IMR-90 (cell line): ENCODE results near the gene SSTR4.

Source experiments
- MAFK ChIP-seq: IDR thresholded peaks from 2 replicates; pipeline ENCODE4 v1.6.1; 2012; ENCODE audit warnings: low read depth, low read length, improper control_type of control experiment
- RAD21 ChIP-seq: IDR thresholded peaks from 2 replicates; pipeline ENCODE4 v1.6.1; 2012; ENCODE audit warnings: low read length, improper control_type of control experiment
- TF ChIP-seq, protein P1 (sequence below): conservative IDR thresholded peaks from 2 replicates; pipeline ENCODE4 v1.5.1; 2012; ENCODE audit warnings: mild to moderate bottlenecking, low read depth, low read length, improper control_type of control experiment

- TF ChIP-seq RAD21 (no peak), MAFK (no peak)
- TF ChIP-seq, protein P1, sequence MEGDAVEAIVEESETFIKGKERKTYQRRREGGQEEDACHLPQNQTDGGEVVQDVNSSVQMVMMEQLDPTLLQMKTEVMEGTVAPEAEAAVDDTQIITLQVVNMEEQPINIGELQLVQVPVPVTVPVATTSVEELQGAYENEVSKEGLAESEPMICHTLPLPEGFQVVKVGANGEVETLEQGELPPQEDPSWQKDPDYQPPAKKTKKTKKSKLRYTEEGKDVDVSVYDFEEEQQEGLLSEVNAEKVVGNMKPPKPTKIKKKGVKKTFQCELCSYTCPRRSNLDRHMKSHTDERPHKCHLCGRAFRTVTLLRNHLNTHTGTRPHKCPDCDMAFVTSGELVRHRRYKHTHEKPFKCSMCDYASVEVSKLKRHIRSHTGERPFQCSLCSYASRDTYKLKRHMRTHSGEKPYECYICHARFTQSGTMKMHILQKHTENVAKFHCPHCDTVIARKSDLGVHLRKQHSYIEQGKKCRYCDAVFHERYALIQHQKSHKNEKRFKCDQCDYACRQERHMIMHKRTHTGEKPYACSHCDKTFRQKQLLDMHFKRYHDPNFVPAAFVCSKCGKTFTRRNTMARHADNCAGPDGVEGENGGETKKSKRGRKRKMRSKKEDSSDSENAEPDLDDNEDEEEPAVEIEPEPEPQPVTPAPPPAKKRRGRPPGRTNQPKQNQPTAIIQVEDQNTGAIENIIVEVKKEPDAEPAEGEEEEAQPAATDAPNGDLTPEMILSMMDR: no peak
These were observed 3.8 kb upstream of the SSTR4 start for GRCh38 chr20:23031346-23031745.
